BE2C (cell line): Measurements from ENCODE around the gene TBC1D4.
A peak's percentile ranks its signal among the peaks of the same experiment; 100 is the strongest.

Experiments
- DNase-seq: peaks from one replicate; pipeline ENCODE4 v3.0.0-alpha.2; 2020
- H3K27me3 ChIP-seq: fragments of 250-450 bp; sonication (Bioruptor Pico); 2 replicates; pipeline ENCODE4 v1.5.1; 2020; ENCODE audit warnings: mild to moderate bottlenecking
- H3K36me3 ChIP-seq: fragments of 250-450 bp; sonication (Bioruptor Pico); 2 replicates; pipeline ENCODE4 v1.5.1; 2020; ENCODE audit warnings: mild to moderate bottlenecking
- H3K4me1 ChIP-seq: fragments of 250-450 bp; sonication (Bioruptor Pico); 2 replicates; pipeline ENCODE4 v1.5.1; 2020
- H3K4me3 ChIP-seq: 2 replicates; pipeline ENCODE4 v1.5.1; 2011; ENCODE audit warnings: low read depth, low read length
- H3K9me3 ChIP-seq: fragments of 250-450 bp; sonication (Bioruptor Pico); 2 replicates; pipeline ENCODE4 v1.5.1; 2020
- TF ChIP-seq, protein P1 (sequence below): IDR thresholded peaks from 2 replicates; pipeline ENCODE4 v1.5.1; 2012; ENCODE audit warnings: mild to moderate bottlenecking, low read depth, low read length

TBC1D4 gene

GRCh38 chr13:75491376-75491775 lies 9.4 kb upstream of the TBC1D4 start:
- DNase-seq: no peak
- H3K4me1 ChIP-seq: no peaks in the 10 kb centered on the region
- TF ChIP-seq, protein P1, sequence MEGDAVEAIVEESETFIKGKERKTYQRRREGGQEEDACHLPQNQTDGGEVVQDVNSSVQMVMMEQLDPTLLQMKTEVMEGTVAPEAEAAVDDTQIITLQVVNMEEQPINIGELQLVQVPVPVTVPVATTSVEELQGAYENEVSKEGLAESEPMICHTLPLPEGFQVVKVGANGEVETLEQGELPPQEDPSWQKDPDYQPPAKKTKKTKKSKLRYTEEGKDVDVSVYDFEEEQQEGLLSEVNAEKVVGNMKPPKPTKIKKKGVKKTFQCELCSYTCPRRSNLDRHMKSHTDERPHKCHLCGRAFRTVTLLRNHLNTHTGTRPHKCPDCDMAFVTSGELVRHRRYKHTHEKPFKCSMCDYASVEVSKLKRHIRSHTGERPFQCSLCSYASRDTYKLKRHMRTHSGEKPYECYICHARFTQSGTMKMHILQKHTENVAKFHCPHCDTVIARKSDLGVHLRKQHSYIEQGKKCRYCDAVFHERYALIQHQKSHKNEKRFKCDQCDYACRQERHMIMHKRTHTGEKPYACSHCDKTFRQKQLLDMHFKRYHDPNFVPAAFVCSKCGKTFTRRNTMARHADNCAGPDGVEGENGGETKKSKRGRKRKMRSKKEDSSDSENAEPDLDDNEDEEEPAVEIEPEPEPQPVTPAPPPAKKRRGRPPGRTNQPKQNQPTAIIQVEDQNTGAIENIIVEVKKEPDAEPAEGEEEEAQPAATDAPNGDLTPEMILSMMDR: no peak
- no peaks in the 10 kb centered on the region for H3K27me3 ChIP-seq
- H3K9me3 ChIP-seq: no peaks in the 10 kb centered on the region
- no peaks in the 10 kb centered on the region for H3K36me3 ChIP-seq
- no peak overlapping the region for H3K4me3 ChIP-seq

GRCh38 chr13:75489502-75490263 lies 7.7 kb upstream of the TBC1D4 start:
- no peaks in the 10 kb centered on the region for H3K4me1 ChIP-seq
- H3K27me3 ChIP-seq: no peaks in the 10 kb centered on the region
- H3K9me3 ChIP-seq: no peaks in the 10 kb centered on the region
- H3K36me3 ChIP-seq: no peaks in the 10 kb centered on the region
- H3K4me3 ChIP-seq: no peak overlapping the region
- TF ChIP-seq, protein P1: no peak
- DNase-seq: no peak

DNA sequence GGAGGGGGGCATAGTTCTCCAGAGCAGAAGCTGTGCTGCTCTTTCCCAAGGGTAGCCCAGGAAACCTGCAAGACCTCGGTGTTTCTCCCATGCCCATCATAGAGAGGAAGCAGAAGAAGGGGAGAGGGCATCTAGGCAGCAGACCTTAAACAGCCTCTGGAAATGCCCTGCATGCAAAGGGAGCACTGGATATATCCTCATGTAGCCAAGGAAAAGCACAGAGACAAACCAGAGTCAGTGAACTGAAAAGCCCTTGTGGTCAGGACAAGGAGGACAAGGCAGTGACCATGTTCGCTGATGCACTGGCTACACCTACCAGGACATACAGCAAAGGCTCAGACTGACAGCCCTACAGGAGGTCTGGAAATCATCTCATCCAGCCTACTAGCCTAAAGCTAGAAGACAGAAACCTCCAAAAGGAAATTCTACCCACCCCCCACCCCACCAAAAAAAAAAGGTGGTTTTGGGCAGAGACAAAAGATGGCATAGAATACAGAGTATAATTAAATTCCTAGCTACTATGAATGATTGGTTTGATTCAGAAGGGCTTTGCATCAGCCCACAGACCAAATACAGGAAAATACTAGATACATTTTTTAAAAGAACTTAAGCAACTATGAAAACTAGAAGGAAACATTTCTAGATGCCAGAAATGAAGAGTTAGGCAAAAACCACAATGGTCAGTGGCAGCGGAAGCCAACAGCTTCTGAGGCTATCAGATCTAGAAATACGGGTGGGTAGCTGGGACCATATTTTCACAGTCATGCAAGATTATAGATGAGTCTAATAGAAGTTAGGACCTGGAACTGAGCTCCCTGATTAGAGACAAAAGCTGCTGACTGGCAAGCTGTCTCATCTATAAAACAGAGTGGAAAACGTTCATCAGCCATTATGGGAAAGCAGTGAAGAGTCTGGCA lies 4.4 kb upstream of the TBC1D4 start:
- Histone ChIP-seq H3K4me1 (no peaks in the 10 kb centered on the region), H3K27me3 (no peaks in the 10 kb centered on the region)
- TF ChIP-seq, protein P1: no peak

DNA sequence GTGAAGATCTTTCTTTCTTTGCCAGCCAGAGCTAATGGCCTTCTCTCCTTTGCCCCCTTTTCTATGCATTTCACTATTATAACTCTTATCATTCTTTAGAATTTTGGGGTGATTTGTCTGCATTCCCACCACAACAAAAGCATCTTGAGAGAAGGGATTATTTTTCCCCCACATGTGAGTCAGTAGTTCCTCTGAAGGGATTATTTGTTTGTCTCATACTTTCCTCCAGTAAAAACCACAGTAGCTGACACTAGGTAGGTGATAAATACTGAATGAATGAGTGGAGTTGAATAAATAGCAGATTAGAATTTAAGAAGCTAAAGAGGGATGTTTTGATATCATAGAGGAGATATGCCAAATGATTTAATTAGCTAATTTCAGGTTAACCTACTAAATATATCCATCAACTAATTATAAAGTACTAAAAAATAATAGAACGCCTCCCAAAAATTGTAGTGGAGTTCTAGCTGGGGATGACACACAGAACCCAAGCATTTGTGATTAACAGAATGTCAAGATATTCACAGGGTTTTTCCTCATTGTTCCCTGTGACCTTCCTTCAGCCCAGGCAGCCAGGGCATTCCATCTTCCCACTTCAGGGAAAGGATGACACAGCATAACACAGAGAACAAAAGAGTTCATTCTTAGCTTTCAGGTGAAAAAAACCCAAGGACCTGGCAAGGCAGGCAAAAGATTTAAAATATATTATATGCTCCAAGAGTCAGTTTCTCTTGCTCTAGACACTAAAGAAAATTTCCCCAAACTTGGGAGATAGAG lies 3.5 kb upstream of the TBC1D4 start:
- H3K36me3 ChIP-seq: peaks cover 4% of the 10 kb centered on the region; the same call in 1 of the 2 replicates
- H3K4me1 ChIP-seq: no peaks in the 10 kb centered on the region
- H3K27me3 ChIP-seq: no peaks in the 10 kb centered on the region
- TF ChIP-seq, protein P1: no peak
- H3K9me3 ChIP-seq: no peaks in the 10 kb centered on the region
- H3K4me3 ChIP-seq: no peak overlapping the region
- no peak for DNase-seq

More for the DNA sequence above, 4.4 kb upstream of the TBC1D4 start:
- no peaks in the 10 kb centered on the region for H3K9me3 ChIP-seq
- DNase-seq: no peak
- no peak overlapping the region for H3K4me3 ChIP-seq
- peaks cover 4% of the 10 kb centered on the region; the same call in 1 of the 2 replicates for H3K36me3 ChIP-seq

GRCh38 chr13:75482820-75483079 lies 781 bp upstream of the TBC1D4 start:
- H3K27me3 ChIP-seq: no peaks in the 10 kb centered on the region
- TF ChIP-seq, protein P1: no peak
- H3K4me3 ChIP-seq: peak overlapping the region; percentile 90
- no peaks in the 10 kb centered on the region for H3K9me3 ChIP-seq
- H3K36me3 ChIP-seq: peaks cover 4% of the 10 kb centered on the region; the same call in 1 of the 2 replicates
- no peak for DNase-seq
- peaks cover 7% of the 10 kb centered on the region for H3K4me1 ChIP-seq
